ENCODE data around the gene ITPR3.

ITPR3 gene

GRCh38 chr6:33742092-33742491 is 121.0 kb downstream of the ITPR3 start:
- no peak for DNase-seq (ENCODE audit: low read depth)
- H3K4me3 ChIP-seq (ENCODE audit: low read depth, low read length), result no peak overlapping the region
- no peak for TF ChIP-seq CTCF (IDR thresholded peaks at IDR 0.05; ENCODE audit: insufficient read depth, low read depth, low read length, missing control alignments)

- TF ChIP-seq CTCF (IDR thresholded peaks at IDR 0.05; ENCODE audit: insufficient read depth, low read depth, low read length, missing control alignments), result no peak
- H3K4me3 ChIP-seq (ENCODE audit: low read depth, low read length), result no peak overlapping the region
- no peak for DNase-seq (ENCODE audit: low read depth)
Observed at GRCh38 chr6:33742837-33743236, 121.7 kb downstream of the ITPR3 start.

- no peak overlapping the region for H3K4me3 ChIP-seq (ENCODE audit: low read depth, low read length)
- DNase-seq (ENCODE audit: low read depth), result peak; percentile 73
- TF ChIP-seq CTCF (IDR thresholded peaks at IDR 0.05; ENCODE audit: insufficient read depth, low read depth, low read length, missing control alignments), result peak; percentile 96
Observed at GRCh38 chr6:33744001-33744848, 123.1 kb downstream of the ITPR3 start.

- DNase-seq (ENCODE audit: low read depth), result no peak
- H3K4me3 ChIP-seq (ENCODE audit: low read depth, low read length), result no peak overlapping the region
- TF ChIP-seq CTCF (IDR thresholded peaks at IDR 0.05; ENCODE audit: insufficient read depth, low read depth, low read length, missing control alignments), result no peak
Observed at GRCh38 chr6:33744895-33745546, 123.9 kb downstream of the ITPR3 start.

- H3K4me3 ChIP-seq (ENCODE audit: low read depth, low read length), result no peak overlapping the region
- DNase-seq (ENCODE audit: low read depth), result no peak
- no peak for TF ChIP-seq CTCF (IDR thresholded peaks at IDR 0.05; ENCODE audit: insufficient read depth, low read depth, low read length, missing control alignments)
Observed at GRCh38 chr6:33745548-33745947, 124.4 kb downstream of the ITPR3 start.

All from GM12865 (cell line).